Measurements from ENCODE around the gene WHRN.

WHRN gene

GRCh38 chr9:114483499-114483898 lies 21.8 kb downstream of the WHRN start:
- no peaks in the 10 kb centered on the region for H3K36me3 ChIP-seq (ENCODE audit: control insufficient read depth, insufficient read depth, low read length)
- no peak overlapping the region for H3K27ac ChIP-seq (ENCODE audit: insufficient read depth, low read length, poor library complexity, severe bottlenecking)
- H3K27me3 ChIP-seq (replicated peaks; ENCODE audit: control insufficient read depth, insufficient read depth, low read length, poor library complexity, severe bottlenecking), result no peaks in the 10 kb centered on the region
- peaks cover 8% of the 10 kb centered on the region for H3K4me1 ChIP-seq (ENCODE audit: control insufficient read depth, insufficient read depth, low read length, poor library complexity, severe bottlenecking)
- no peaks in the 10 kb centered on the region for H3K9me3 ChIP-seq (ENCODE audit: control insufficient read depth, low read length)
- no peak overlapping the region for H3K4me3 ChIP-seq (ENCODE audit: insufficient read depth, low read depth, low read length, poor library complexity, severe bottlenecking)
- DNase-seq, result no peak

- Histone ChIP-seq H3K27ac (ENCODE audit: insufficient read depth, low read length, poor library complexity, severe bottlenecking) (no peak overlapping the region), H3K4me1 (ENCODE audit: control insufficient read depth, insufficient read depth, low read length, poor library complexity, severe bottlenecking) (peaks cover 8% of the 10 kb centered on the region), H3K4me3 (ENCODE audit: insufficient read depth, low read depth, low read length, poor library complexity, severe bottlenecking) (no peak overlapping the region), H3K36me3 (ENCODE audit: control insufficient read depth, insufficient read depth, low read length) (no peaks in the 10 kb centered on the region), H3K9me3 (ENCODE audit: control insufficient read depth, low read length) (no peaks in the 10 kb centered on the region), H3K27me3 (replicated peaks; ENCODE audit: control insufficient read depth, insufficient read depth, low read length, poor library complexity, severe bottlenecking) (no peaks in the 10 kb centered on the region)
- no peak for DNase-seq
Observed at GRCh38 chr9:114482593-114482992, 22.7 kb downstream of the WHRN start.

GRCh38 chr9:114481789-114482188 lies 23.5 kb downstream of the WHRN start:
- Histone ChIP-seq H3K36me3 (ENCODE audit: control insufficient read depth, insufficient read depth, low read length) (no peaks in the 10 kb centered on the region), H3K4me1 (ENCODE audit: control insufficient read depth, insufficient read depth, low read length, poor library complexity, severe bottlenecking) (peaks cover 8% of the 10 kb centered on the region), H3K4me3 (ENCODE audit: insufficient read depth, low read depth, low read length, poor library complexity, severe bottlenecking) (no peak overlapping the region), H3K27ac (ENCODE audit: insufficient read depth, low read length, poor library complexity, severe bottlenecking) (no peak overlapping the region), H3K27me3 (replicated peaks; ENCODE audit: control insufficient read depth, insufficient read depth, low read length, poor library complexity, severe bottlenecking) (no peaks in the 10 kb centered on the region), H3K9me3 (ENCODE audit: control insufficient read depth, low read length) (no peaks in the 10 kb centered on the region)
- DNase-seq, result no peak

GRCh38 chr9:114480746-114481435 lies 24.4 kb downstream of the WHRN start:
- no peak for DNase-seq
- H3K36me3 ChIP-seq (ENCODE audit: control insufficient read depth, insufficient read depth, low read length), result no peaks in the 10 kb centered on the region
- no peak overlapping the region for H3K4me3 ChIP-seq (ENCODE audit: insufficient read depth, low read depth, low read length, poor library complexity, severe bottlenecking)
- no peaks in the 10 kb centered on the region for H3K27me3 ChIP-seq (replicated peaks; ENCODE audit: control insufficient read depth, insufficient read depth, low read length, poor library complexity, severe bottlenecking)
- H3K9me3 ChIP-seq (ENCODE audit: control insufficient read depth, low read length), result no peaks in the 10 kb centered on the region
- no peak overlapping the region for H3K27ac ChIP-seq (ENCODE audit: insufficient read depth, low read length, poor library complexity, severe bottlenecking)
- peaks cover 8% of the 10 kb centered on the region for H3K4me1 ChIP-seq (ENCODE audit: control insufficient read depth, insufficient read depth, low read length, poor library complexity, severe bottlenecking)

- no peaks in the 10 kb centered on the region for H3K27me3 ChIP-seq (replicated peaks; ENCODE audit: control insufficient read depth, insufficient read depth, low read length, poor library complexity, severe bottlenecking)
Observed at GRCh38 chr9:114478871-114479270, 26.4 kb downstream of the WHRN start.

DNA sequence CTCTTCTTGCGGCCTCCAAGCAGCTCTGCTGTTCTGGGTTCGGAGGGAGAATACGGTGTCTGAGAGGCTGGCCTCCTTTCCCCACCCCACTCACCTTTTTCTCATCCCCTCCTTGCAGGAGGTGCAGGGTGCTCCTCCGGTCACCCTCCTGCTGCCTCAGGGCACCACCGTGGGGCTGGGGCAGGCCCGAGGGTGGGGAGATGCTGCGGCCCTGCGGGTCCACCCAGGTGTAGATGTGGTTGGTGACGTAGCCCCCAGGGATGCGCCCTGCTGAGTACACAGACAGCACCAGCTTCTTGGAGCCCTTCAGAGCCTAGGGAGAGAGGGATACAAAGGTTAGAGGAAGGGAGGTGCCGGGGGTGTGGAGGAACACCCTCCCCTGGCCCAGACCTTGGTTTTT lies 26.8 kb downstream of the WHRN start:
- DNase-seq, result no peak
- H3K4me3 ChIP-seq (ENCODE audit: insufficient read depth, low read depth, low read length, poor library complexity, severe bottlenecking), result no peak overlapping the region

More at GRCh38 chr9:114478871-114479270, 26.4 kb downstream of the WHRN start:
- no peak for DNase-seq
- H3K4me1 ChIP-seq (ENCODE audit: control insufficient read depth, insufficient read depth, low read length, poor library complexity, severe bottlenecking), result peaks cover 6% of the 10 kb centered on the region
- no peak overlapping the region for H3K27ac ChIP-seq (ENCODE audit: insufficient read depth, low read length, poor library complexity, severe bottlenecking)
- H3K36me3 ChIP-seq (ENCODE audit: control insufficient read depth, insufficient read depth, low read length), result no peaks in the 10 kb centered on the region
- no peak overlapping the region for H3K4me3 ChIP-seq (ENCODE audit: insufficient read depth, low read depth, low read length, poor library complexity, severe bottlenecking)
- H3K9me3 ChIP-seq (ENCODE audit: control insufficient read depth, low read length), result no peaks in the 10 kb centered on the region

DNA sequence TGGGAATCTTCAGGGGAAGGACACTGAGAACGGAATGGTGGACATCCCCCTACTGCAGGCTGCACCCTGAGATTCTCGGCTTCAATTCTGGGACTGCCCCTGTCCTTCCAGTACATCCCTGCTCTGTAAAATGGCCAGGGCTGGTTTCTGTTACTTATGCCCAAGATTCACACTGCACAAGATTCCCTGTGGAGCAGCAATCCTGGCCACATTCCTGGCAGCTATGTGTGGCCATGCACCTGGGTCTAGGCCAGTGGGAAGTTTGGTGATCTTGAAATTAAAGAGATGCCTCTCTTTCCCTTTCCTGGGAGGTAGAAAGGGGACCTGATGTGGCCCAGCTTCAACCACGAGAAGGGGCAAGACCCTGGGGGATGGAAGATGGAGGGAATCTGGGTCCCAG lies 27.6 kb downstream of the WHRN start:
- Histone ChIP-seq H3K9me3 (ENCODE audit: control insufficient read depth, low read length) (no peaks in the 10 kb centered on the region), H3K36me3 (ENCODE audit: control insufficient read depth, insufficient read depth, low read length) (no peaks in the 10 kb centered on the region), H3K27me3 (replicated peaks; ENCODE audit: control insufficient read depth, insufficient read depth, low read length, poor library complexity, severe bottlenecking) (no peaks in the 10 kb centered on the region), H3K27ac (ENCODE audit: insufficient read depth, low read length, poor library complexity, severe bottlenecking) (no peak overlapping the region), H3K4me1 (ENCODE audit: control insufficient read depth, insufficient read depth, low read length, poor library complexity, severe bottlenecking) (peaks cover 6% of the 10 kb centered on the region), H3K4me3 (ENCODE audit: insufficient read depth, low read depth, low read length, poor library complexity, severe bottlenecking) (no peak overlapping the region)
- DNase-seq, result no peak

More for the DNA sequence above, 26.8 kb downstream of the WHRN start:
- Histone ChIP-seq H3K4me1 (ENCODE audit: control insufficient read depth, insufficient read depth, low read length, poor library complexity, severe bottlenecking) (peaks cover 6% of the 10 kb centered on the region), H3K9me3 (ENCODE audit: control insufficient read depth, low read length) (no peaks in the 10 kb centered on the region), H3K27me3 (replicated peaks; ENCODE audit: control insufficient read depth, insufficient read depth, low read length, poor library complexity, severe bottlenecking) (no peaks in the 10 kb centered on the region), H3K36me3 (ENCODE audit: control insufficient read depth, insufficient read depth, low read length) (no peaks in the 10 kb centered on the region), H3K27ac (ENCODE audit: insufficient read depth, low read length, poor library complexity, severe bottlenecking) (no peak overlapping the region)

- H3K9me3 ChIP-seq (ENCODE audit: control insufficient read depth, low read length), result no peaks in the 10 kb centered on the region
- H3K36me3 ChIP-seq (ENCODE audit: control insufficient read depth, insufficient read depth, low read length), result no peaks in the 10 kb centered on the region
- peaks cover 6% of the 10 kb centered on the region for H3K4me1 ChIP-seq (ENCODE audit: control insufficient read depth, insufficient read depth, low read length, poor library complexity, severe bottlenecking)
Observed at GRCh38 chr9:114476891-114477469, 28.3 kb downstream of the WHRN start.

GRCh38 chr9:114475412-114476135 lies 29.7 kb downstream of the WHRN start:
- Histone ChIP-seq H3K36me3 (ENCODE audit: control insufficient read depth, insufficient read depth, low read length) (no peaks in the 10 kb centered on the region), H3K27ac (ENCODE audit: insufficient read depth, low read length, poor library complexity, severe bottlenecking) (no peak overlapping the region)
- DNase-seq, result no peak

More at GRCh38 chr9:114476891-114477469, 28.3 kb downstream of the WHRN start:
- Histone ChIP-seq H3K27ac (ENCODE audit: insufficient read depth, low read length, poor library complexity, severe bottlenecking) (no peak overlapping the region), H3K4me3 (ENCODE audit: insufficient read depth, low read depth, low read length, poor library complexity, severe bottlenecking) (no peak overlapping the region), H3K27me3 (replicated peaks; ENCODE audit: control insufficient read depth, insufficient read depth, low read length, poor library complexity, severe bottlenecking) (no peaks in the 10 kb centered on the region)
- DNase-seq, result no peak

GRCh38 chr9:114474425-114474824 lies 30.8 kb downstream of the WHRN start:
- no peak for DNase-seq
- H3K9me3 ChIP-seq (ENCODE audit: control insufficient read depth, low read length), result no peaks in the 10 kb centered on the region
- no peaks in the 10 kb centered on the region for H3K36me3 ChIP-seq (ENCODE audit: control insufficient read depth, insufficient read depth, low read length)
- H3K4me1 ChIP-seq (ENCODE audit: control insufficient read depth, insufficient read depth, low read length, poor library complexity, severe bottlenecking), result peaks cover 6% of the 10 kb centered on the region
- no peaks in the 10 kb centered on the region for H3K27me3 ChIP-seq (replicated peaks; ENCODE audit: control insufficient read depth, insufficient read depth, low read length, poor library complexity, severe bottlenecking)
- no peak overlapping the region for H3K27ac ChIP-seq (ENCODE audit: insufficient read depth, low read length, poor library complexity, severe bottlenecking)
- H3K4me3 ChIP-seq (ENCODE audit: insufficient read depth, low read depth, low read length, poor library complexity, severe bottlenecking), result no peak overlapping the region

More at GRCh38 chr9:114475412-114476135, 29.7 kb downstream of the WHRN start:
- Histone ChIP-seq H3K27me3 (replicated peaks; ENCODE audit: control insufficient read depth, insufficient read depth, low read length, poor library complexity, severe bottlenecking) (no peaks in the 10 kb centered on the region), H3K4me1 (ENCODE audit: control insufficient read depth, insufficient read depth, low read length, poor library complexity, severe bottlenecking) (peaks cover 6% of the 10 kb centered on the region), H3K4me3 (ENCODE audit: insufficient read depth, low read depth, low read length, poor library complexity, severe bottlenecking) (no peak overlapping the region), H3K9me3 (ENCODE audit: control insufficient read depth, low read length) (no peaks in the 10 kb centered on the region)

Measured in effector memory CD4-positive, alpha-beta T cell (primary cell).